Fibroblast of skin of left biceps (primary cell): ENCODE data around the gene TSHZ3.

Experiments
- DNase-seq, 2 experiments: peaks; one replicate each; pipeline ENCODE4 v3.0.0-alpha.2; 2013; ENCODE audit warnings: low read depth in 2 of 2

Gene TSHZ3

GRCh38 chr19:31231237-31231636 is 118.0 kb downstream of the TSHZ3 start:
- no peak for DNase-seq

GRCh38 chr19:31226151-31226935 is 122.9 kb downstream of the TSHZ3 start:
- no peak for DNase-seq
